ENCODE data around the gene PGR.
"Not testable (repeated sequence)": the region's sequence is repeated elsewhere in the genome, so short reads cannot be mapped to it uniquely, and the experiment has no call there.

The PGR gene

DNA sequence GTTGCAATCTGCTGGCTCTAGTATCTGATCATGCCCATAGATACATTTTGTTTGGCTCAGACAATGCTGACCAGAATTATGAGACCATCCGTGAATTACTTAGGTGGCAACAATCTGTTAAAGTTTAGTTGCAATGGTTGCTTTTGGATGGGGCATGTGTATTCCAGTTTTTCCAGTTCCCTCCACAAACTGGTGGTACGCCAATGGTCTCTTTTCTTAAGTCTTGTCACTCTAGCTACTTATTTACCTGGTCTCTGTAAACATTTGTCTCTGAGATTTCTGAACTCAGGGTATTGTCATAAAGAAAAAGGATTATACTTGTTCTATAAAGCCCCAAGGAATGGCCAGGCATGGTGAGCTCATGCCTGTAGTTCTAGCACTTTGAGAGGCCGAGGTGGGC, 65.9 kb downstream of the PGR start:
- DNase-seq, result no peak

DNA sequence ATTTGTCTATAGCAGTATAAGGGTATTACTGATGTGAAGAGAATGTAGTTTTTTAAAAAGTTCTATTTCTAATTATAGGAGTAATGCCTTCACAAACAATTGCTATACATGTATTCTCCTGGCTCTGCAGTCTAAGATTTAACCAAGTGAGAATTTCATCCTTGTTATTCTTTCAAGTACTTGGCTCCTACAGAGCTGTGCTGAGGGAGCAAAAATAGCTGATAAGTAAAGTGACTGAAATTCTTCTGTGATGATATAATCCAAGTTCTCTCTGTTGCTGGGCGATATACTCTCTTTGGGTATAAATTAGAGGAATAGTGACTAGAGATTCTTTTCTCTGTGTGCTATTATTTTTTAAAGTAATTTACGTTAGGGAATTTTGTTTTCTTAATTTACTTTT, 68.0 kb downstream of the PGR start:
- no peak for DNase-seq

GRCh38 chr11:101059331-101059730, 70.3 kb downstream of the PGR start:
- no peak for DNase-seq

GRCh38 chr11:101053492-101053891, 76.1 kb downstream of the PGR start:
- no peak for DNase-seq

DNA sequence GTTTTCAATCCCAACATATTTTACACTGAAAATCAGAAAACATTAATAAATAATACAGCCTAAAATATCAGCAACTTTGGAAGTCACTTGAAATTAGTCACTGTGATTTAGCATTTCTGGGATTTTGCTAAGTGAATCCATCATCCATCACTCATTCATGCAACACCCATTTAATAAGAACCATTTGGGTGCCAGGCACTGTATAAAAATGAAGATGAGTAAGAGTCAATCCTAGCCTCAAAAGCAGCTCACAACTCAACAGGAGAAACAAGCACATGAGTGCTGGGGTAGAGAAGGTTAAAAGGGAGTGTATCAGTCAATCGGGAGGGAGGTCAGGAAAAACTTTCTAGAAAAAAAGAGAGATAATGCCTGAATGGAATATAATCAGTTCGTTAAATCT, 77.9 kb downstream of the PGR start:
- no peak for DNase-seq

GRCh38 chr11:101049813-101050212, 79.8 kb downstream of the PGR start:
- DNase-seq, result no peak

DNA sequence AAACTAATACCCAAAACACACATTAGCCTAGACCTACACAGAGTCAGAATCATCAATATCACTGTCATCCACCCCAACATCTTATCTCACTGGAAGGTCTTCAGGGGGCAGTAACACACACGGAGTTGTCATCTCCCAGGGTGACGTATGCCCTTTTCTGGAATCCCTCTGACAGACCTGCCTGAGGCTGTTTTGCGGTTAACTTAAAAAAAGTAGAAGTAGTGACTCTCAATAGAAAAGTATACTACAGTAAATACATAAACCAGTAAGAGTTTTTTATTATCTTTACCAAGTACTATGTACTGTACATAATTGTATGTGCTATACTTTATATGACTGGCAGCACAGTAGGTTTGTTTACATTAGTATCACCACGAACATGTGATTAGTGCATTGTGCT, 80.5 kb downstream of the PGR start:
- no peak for DNase-seq

DNA sequence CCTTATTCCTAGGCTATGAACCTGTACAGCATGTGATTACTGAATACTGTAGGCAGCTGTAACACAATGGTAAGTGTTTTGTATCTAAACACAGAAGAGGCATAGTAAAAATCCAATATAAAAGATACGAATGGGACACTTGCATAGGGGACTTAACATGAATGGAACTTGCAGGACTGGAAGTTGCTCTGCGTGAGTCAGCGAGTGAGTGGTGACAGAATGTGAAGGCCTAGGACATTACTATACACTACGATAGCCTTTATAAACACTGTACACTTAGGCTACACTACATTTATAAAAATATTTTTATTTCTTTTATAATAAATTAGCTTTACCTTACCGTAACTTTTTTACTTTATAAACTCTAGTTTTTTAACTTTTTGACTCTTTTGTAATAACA, 81.1 kb downstream of the PGR start:
- DNase-seq, result no peak

DNA sequence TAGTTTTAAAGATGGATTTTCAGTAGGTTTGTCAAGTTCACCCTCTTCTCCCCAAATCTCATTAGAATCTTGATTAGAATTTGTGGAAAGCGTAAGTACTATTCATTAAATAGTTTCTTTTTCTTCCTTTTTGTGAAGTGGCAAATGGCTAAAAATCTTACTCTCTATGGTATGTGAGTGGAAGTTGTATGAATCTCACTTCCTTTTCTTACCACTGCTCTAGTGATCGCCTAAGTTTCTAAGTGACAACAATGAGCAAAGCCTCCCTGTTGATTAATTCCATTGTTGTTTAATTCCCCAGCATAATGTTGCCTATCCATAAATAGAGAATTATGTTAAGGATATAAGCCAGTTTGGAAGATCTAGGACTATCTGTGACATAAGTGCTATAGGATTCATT, 82.7 kb downstream of the PGR start:
- DNase-seq, result no peak

DNA sequence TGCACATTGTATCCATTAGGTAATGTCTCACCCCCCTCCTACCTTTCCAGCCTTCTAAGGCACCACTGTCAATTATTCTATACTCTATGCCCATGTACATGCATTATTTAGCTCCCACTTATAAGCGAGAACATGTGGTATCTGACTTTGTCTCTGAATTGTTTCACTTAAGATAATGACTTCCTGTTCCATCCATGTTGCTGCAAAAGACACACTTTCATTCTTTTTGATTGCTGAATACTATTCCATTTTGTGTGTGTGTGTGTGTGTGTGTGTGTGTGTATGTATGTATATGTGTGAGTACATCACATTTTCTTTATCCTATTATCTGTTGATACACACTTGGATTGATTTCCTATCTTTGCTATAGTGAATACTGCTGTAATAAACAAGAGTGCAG, 84.2 kb downstream of the PGR start:
- no peak for DNase-seq

DNA sequence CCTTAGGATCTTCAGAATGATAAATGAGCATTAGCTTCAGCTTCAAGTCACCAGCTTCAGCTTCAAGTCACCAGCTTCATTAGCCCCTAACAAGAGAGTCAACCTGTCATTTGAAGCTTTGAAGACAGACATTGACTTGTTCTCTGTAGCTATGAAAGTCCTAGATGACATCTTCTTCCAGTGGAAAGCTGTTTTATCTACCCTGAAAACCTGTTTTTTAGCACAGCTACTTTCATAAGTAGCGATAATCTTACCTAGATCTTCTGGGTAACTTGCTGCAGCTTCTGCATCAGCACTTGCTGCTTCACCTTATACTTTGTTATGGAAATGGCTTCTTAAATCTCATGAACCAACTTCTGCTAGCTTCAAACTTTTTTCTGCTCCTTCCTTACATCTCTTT, 85.7 kb downstream of the PGR start:
- DNase-seq, result no peak

DNA sequence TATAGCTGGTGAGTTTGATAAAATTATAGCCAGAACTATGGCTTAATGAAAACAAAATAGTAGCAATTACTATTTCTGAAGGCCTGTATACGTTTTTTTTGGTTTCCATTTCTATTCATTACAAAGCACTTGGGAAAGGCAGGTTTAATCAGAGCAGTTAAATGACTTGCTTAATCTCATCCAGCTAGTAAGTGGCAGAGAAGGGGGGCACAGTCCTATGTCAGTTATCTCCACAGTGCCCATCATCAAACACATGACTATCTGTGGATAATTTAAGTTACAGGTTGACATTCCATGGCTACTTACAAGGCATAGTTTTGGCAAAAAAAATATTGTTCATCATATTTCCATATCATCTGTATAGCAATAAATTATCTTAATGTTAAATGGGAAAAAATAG, 93.7 kb downstream of the PGR start:
- no peak for DNase-seq

- no peak for DNase-seq
These were observed 95.5 kb downstream of the PGR start for GRCh38 chr11:101034076-101034475.

- no peak for DNase-seq
These were observed 96.6 kb downstream of the PGR start for GRCh38 chr11:101032991-101033390.

GRCh38 chr11:101031713-101032112, 97.9 kb downstream of the PGR start:
- no peak for DNase-seq

GRCh38 chr11:101030692-101031091, 98.9 kb downstream of the PGR start:
- no peak for DNase-seq

DNA sequence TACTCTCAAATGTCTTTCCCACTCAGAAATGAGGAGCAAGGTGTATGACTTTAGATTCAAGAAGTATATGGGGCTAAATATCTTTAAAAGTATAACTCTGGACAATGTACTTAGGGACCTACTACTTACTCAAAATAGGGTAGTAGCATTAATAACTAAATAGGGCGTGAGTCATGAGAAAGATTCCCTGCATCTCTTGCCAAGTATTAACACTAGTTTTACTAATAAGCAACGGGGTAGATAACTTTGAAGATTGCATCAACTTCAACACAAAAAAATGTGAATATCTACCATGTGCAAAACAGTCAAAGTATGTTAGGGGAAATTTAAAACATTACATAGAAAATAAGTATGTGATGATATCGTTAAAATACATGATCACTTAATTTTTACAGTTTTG, 99.6 kb downstream of the PGR start:
- no peak for DNase-seq

DNA sequence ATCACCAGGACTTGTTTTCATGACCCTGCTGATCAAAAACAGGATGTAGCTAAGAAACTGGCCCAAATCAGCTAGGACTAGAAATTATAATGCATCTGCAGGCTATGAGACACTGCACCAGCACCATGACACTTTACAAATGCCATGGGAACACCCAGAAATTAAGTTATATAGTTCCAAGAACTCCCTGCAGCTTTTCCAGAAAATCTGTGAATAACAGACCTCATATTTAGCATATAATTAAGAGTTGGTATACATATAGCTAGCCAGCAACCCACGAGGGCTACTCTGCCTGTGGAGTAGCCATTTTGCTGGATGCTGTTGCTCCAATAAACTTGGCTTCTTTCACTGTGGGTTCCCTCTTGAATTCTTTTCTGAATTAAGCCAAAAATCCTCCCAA, 101.0 kb downstream of the PGR start:
- no peak for DNase-seq

- no peak for DNase-seq
These were observed 107.4 kb downstream of the PGR start for GRCh38 chr11:101022256-101022655.

GRCh38 chr11:101019870-101020269, 109.7 kb downstream of the PGR start:
- DNase-seq, result no peak

DNA sequence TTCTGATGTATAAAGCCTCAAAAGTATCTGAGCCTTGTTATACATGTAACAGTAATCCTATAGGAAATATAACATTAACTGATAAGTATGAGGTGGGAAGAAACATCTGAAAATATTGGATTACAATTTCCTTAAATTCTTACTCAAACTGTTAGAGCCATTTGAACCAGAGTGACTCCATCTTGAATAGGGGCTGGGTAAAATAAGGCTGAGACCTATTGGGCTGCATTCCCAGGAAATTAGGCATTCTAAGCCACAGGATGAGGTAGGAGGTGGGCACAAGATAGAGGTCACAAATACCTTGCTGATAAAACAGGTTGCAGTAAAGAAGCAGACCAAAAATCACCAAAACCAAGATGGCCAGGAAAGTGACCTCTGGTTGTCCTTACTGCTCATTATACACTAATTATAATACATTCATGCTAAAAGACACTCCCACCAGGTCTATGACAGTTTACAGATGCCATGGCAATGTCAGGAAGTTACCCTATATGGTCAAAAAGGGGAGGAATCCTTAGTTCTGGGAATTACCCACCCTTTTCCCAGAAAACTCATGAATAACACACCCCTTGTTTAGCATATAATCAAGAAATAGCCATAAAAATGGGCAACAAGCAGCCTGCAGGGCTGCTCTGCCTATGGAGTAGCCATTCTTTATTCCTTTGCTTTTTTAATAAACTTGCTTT, 114.9 kb downstream of the PGR start:
- DNase-seq, result no peak

- DNase-seq, result not testable (repeated sequence)
These were observed 115.9 kb downstream of the PGR start for GRCh38 chr11:101013702-101014101.

- no peak for DNase-seq
These were observed 117.7 kb downstream of the PGR start for GRCh38 chr11:101011881-101012280.

DNA sequence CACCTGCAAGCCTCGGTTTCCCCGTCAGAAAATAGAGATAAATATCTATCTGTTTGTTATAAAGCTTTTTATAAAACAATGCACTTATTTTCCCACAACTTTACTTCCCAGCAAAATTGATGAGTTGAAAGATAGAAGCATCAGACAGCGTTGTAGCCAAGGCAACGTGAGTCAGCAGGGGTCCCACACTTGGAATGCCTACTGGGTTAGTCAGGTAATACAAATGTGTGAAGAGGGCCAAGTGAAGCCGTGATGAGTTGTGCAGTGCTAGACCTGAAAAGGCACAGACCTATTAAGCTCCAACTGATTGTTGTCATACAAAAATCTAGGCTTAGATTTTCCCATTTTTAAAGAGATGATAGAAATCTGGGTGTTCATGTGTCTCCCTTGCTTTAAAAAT, 118.7 kb downstream of the PGR start:
- DNase-seq, result no peak

- no peak for DNase-seq
These were observed 119.9 kb downstream of the PGR start for GRCh38 chr11:101009690-101010055.

Measured in activated T-cell treated with anti-CD3 and anti-CD28 coated beads, Interleukin-2, amount 50 U/mL, for 48 hours (primary cell).